Measurements from ENCODE around the gene L1TD1.

GRCh38 chr1:62222321-62222720 is 27.7 kb downstream of the L1TD1 start:
- TF ChIP-seq CTCF (IDR thresholded peaks at IDR 0.05): no peak
- no peak for TF ChIP-seq POLR2A (IDR thresholded peaks at IDR 0.05)
